ENCODE measurements around the gene HIBADH. TPM values are rescaled to one million over a fixed set of nuclear protein-coding genes. Genes with fewer than 3 reads are reported as not detected.

Gene HIBADH
- total and polyA plus RNA-seq, 2 donors (not counting 3 experiments of a cell fraction or from before 2014, with no cell fraction given): 22.6 to 30.5 TPM

GRCh38 chr7:27650283-27650682 lies 12.4 kb downstream of the HIBADH start:
- dilution Hi-C loops (cut with MboI; ENCODE audit: extremely low pct_ligation_motif_present, low sequenced_read_pairs) (no loop called here), intact Hi-C loops (cut with micrococcal nuclease) (no loop called here)
- H3K36me3 ChIP-seq (ENCODE audit: control insufficient read depth in 2 of 2, extremely low read depth in 1 of 2, insufficient read depth in 2 of 2, low read length in 2 of 2): no peaks in the 10 kb centered on the region
- H3K27me3 ChIP-seq (ENCODE audit: control insufficient read depth in 2 of 2, insufficient read depth in 2 of 2, low read length in 2 of 2): no peaks in the 10 kb centered on the region
- no peak overlapping the region for H3K4me3 ChIP-seq (replicated peaks in 1 of 3; ENCODE audit: insufficient read depth in 1 of 3, low read depth in 1 of 3, low read length in 3 of 3)
- no peak for TF ChIP-seq MAX (IDR thresholded peaks at IDR 0.05; ENCODE audit: insufficient read depth, insufficient read length)
- TF ChIP-seq POLR2A (IDR thresholded peaks at IDR 0.05; ENCODE audit: low read depth, low read length): no peak
- no peak for TF ChIP-seq FOS (IDR thresholded peaks at IDR 0.05; ENCODE audit: borderline replicate concordance, insufficient read depth, low read length)
- TF ChIP-seq MYC (IDR thresholded peaks at IDR 0.05; ENCODE audit: low read depth, low read length): no peak
- TF ChIP-seq POLR2AphosphoS5 (IDR thresholded peaks at IDR 0.05; ENCODE audit: insufficient read depth, low read depth, low read length): no peak
- TF ChIP-seq, protein P1, sequence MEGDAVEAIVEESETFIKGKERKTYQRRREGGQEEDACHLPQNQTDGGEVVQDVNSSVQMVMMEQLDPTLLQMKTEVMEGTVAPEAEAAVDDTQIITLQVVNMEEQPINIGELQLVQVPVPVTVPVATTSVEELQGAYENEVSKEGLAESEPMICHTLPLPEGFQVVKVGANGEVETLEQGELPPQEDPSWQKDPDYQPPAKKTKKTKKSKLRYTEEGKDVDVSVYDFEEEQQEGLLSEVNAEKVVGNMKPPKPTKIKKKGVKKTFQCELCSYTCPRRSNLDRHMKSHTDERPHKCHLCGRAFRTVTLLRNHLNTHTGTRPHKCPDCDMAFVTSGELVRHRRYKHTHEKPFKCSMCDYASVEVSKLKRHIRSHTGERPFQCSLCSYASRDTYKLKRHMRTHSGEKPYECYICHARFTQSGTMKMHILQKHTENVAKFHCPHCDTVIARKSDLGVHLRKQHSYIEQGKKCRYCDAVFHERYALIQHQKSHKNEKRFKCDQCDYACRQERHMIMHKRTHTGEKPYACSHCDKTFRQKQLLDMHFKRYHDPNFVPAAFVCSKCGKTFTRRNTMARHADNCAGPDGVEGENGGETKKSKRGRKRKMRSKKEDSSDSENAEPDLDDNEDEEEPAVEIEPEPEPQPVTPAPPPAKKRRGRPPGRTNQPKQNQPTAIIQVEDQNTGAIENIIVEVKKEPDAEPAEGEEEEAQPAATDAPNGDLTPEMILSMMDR (IDR thresholded peaks at IDR 0.05; ENCODE audit: extremely low read depth in 1 of 2, insufficient read depth in 1 of 2, low read depth in 1 of 2, low read length in 2 of 2): no peak
- TF ChIP-seq EZH2 (IDR thresholded peaks at IDR 0.05; ENCODE audit: borderline replicate concordance, low read depth, low read length, severe bottlenecking): no peak
- TF ChIP-seq JUN (IDR thresholded peaks at IDR 0.05; ENCODE audit: borderline replicate concordance, insufficient read depth, insufficient read length, low read depth): no peak
- no peak for TF ChIP-seq GATA2 (IDR thresholded peaks at IDR 0.05; ENCODE audit: insufficient read depth, insufficient read length, low read depth, low read length)
- FAIRE-seq (no peak), DNase-seq (ENCODE audit: low read depth, low spot score) (no peak)
- H3K27ac ChIP-seq (ENCODE audit: insufficient read depth, low read depth, low read length): no peak overlapping the region
- no peaks in the 10 kb centered on the region for H3K9me1 ChIP-seq (replicated peaks; ENCODE audit: control insufficient read depth, extremely low read depth, insufficient read depth, low read length)
- H3K4me2 ChIP-seq (ENCODE audit: insufficient read depth, low read length): no peak overlapping the region
- no peaks in the 10 kb centered on the region for H4K20me1 ChIP-seq (replicated peaks; ENCODE audit: control insufficient read depth, extremely low read depth, insufficient read depth, low read length)
- no peak overlapping the region for H2AFZ ChIP-seq (ENCODE audit: low read depth, low read length)
- no peak overlapping the region for H3K9ac ChIP-seq (replicated peaks; ENCODE audit: extremely low read depth, insufficient read depth, low read length)
- H3K9me3 ChIP-seq (replicated peaks; ENCODE audit: control insufficient read depth, insufficient read depth, low read length): no peaks in the 10 kb centered on the region
- no peaks in the 10 kb centered on the region for H3K79me2 ChIP-seq (ENCODE audit: control insufficient read depth, insufficient read depth, low read length)
- BruUV-seq (replicated peaks): no TSS peak
- CTCF ChIA-PET: interaction anchor here (0.7 to 1.3 kb wide), 3 partner anchors 42 to 454 kb away, joined by 3 read pairs; no protein-coding TSS in a partner anchor
- POLR2A ChIA-PET: no interaction called here
- no peaks in the 10 kb centered on the region for H3K4me1 ChIP-seq (ENCODE audit: control insufficient read depth, extremely low read depth, insufficient read depth, low read length)

Measured in endothelial cell of umbilical vein (primary cell).